ENCODE results near the gene DIAPH2.
A peak's percentile ranks its signal among the peaks of the same experiment; 100 is the strongest.

Gene DIAPH2

DNA sequence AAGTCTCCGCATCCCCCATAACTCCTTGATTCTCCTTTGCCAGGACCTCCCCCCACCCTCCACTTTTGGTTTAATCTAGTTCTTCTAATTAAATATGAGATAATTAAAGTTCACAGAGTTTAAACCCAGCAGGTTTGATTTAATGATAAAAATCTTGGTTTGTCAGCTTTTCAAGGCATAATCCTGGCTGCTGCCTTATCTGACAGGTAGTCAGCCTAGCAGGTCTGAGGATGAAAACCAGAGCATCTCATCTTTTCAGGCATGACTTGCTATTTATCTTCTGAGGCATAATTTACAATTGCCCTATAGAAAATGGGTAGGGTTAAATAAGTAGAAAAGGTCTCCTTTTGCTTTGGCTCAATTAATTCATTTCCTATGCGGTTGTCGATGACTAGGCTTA, 790.3 kb downstream of the DIAPH2 start:
- TF ChIP-seq, protein P1, sequence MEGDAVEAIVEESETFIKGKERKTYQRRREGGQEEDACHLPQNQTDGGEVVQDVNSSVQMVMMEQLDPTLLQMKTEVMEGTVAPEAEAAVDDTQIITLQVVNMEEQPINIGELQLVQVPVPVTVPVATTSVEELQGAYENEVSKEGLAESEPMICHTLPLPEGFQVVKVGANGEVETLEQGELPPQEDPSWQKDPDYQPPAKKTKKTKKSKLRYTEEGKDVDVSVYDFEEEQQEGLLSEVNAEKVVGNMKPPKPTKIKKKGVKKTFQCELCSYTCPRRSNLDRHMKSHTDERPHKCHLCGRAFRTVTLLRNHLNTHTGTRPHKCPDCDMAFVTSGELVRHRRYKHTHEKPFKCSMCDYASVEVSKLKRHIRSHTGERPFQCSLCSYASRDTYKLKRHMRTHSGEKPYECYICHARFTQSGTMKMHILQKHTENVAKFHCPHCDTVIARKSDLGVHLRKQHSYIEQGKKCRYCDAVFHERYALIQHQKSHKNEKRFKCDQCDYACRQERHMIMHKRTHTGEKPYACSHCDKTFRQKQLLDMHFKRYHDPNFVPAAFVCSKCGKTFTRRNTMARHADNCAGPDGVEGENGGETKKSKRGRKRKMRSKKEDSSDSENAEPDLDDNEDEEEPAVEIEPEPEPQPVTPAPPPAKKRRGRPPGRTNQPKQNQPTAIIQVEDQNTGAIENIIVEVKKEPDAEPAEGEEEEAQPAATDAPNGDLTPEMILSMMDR (conservative IDR thresholded peaks at IDR 0.05; ENCODE audit: control insufficient read depth, insufficient read depth, low read depth, low read length) = no peak
- no peak for DNase-seq (ENCODE audit: low read depth)
- no peak overlapping the region for H3K4me3 ChIP-seq (ENCODE audit: control insufficient read depth, low read depth, low read length)

DNA sequence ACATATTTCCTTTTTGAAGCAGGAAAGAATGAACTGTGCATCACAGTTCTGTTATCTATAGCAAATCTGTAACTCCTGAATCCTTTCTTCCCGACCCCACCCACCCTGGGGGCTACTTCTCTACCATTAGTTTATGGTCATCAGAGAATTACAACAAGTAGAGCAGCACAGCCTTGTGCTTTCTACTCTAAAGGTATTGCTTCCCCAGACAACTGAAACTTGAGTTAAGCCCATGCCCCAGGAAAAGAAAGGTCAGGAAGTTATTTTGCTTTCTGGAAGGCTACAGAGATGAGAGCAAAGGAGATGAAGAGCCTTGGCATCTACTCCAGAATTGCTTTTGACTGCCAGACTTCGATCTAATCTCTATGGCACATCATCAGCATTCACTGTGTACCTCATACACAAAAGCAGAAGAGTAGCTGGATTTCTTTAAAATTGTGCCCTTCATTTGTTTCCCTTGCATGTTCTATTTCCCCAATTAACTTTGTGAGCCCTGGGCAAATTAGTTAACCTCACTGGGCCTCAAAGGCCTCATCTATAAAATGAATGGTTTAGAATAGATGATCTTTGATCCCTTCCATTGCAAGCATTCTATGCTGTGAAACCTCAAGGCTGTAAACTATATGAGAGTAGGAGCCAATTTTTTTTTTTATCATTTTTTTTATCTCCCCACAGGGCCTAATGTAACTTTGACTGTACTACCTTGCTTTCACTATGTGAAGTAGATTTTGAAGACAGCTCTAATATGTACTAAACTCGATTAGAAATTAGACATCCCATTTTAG, 794.7 kb downstream of the DIAPH2 start:
- no peak for DNase-seq (ENCODE audit: low read depth)
- H3K4me3 ChIP-seq (ENCODE audit: control insufficient read depth, low read depth, low read length) = no peak overlapping the region
- TF ChIP-seq, protein P1 (conservative IDR thresholded peaks at IDR 0.05; ENCODE audit: control insufficient read depth, insufficient read depth, low read depth, low read length) = no peak

DNA sequence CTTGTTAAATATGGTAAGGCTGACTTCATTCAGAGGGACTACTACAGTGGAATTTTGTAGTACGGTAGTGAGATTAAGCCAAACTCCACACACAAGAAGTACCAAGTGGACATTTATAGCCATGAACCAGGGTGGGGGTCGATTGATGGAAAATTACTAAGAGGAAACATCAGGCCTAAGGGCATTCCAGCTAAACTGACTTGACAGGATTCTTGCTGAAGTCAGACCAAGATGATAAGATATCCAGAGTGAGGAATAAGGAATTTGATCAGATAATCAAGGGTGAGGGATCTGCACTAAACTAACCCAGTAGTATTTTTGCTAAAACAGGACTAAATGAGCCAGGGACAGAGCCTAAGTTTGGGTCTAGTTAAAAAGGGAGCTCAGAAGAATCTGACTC, 796.6 kb downstream of the DIAPH2 start:
- TF ChIP-seq, protein P1 (conservative IDR thresholded peaks at IDR 0.05; ENCODE audit: control insufficient read depth, insufficient read depth, low read depth, low read length) = no peak
- H3K4me3 ChIP-seq (ENCODE audit: control insufficient read depth, low read depth, low read length) = no peak overlapping the region
- no peak for DNase-seq (ENCODE audit: low read depth)

DNA sequence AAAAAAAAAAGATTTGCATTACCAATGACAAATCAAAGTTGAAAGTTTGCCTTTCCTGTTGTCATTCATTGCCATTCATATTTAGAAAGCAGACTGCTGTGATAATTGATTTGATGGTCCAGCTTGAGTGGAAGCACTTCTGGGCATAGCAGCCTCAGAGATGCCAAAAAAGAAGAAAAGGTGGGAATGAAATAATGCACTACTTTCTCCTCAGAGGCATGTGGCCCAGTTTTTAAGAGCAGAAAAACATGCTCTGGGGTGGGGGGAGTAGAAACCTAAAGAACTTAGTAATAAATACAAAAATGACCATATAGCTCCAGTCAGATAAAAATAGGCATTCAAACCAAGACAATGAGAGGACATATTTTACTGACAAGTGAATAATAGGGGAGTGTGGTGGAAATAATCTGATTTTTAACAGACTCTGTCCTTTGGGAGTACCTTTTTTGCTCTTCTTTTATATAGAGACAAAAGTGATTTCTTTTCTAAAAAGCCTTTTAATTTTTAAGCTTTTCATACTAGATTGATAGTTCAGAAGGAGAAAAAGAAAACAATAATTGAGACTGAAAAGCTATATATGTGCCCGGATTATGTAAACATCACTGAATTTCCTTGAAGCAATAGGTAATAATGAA, 798.1 kb downstream of the DIAPH2 start:
- TF ChIP-seq, protein P1 (conservative IDR thresholded peaks at IDR 0.05; ENCODE audit: control insufficient read depth, insufficient read depth, low read depth, low read length) = no peak
- H3K4me3 ChIP-seq (ENCODE audit: control insufficient read depth, low read depth, low read length) = no peak overlapping the region
- DNase-seq (ENCODE audit: low read depth) = no peak

DNA sequence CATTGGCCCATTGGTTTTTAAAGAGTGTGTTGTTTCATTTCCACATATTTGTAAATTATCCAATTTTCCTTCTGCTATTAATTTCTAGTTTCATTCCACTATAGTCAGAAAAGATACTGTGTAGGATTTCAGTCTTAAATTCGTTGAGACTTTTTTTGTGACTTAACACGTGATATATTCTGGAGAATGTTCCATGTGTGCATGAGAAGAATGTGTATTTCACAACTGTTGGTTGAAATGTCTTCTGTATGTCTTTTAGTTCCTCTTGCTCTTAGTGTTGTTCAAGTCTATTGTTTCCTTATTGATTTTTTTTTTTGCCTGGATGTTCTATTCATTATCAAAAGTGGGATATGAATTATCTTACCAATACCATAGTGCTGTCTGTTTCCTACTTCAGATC, 806.0 kb downstream of the DIAPH2 start:
- TF ChIP-seq, protein P1 (conservative IDR thresholded peaks at IDR 0.05; ENCODE audit: control insufficient read depth, insufficient read depth, low read depth, low read length) = no peak
- DNase-seq (ENCODE audit: low read depth) = peak; percentile 2
- no peak overlapping the region for H3K4me3 ChIP-seq (ENCODE audit: control insufficient read depth, low read depth, low read length)

DNA sequence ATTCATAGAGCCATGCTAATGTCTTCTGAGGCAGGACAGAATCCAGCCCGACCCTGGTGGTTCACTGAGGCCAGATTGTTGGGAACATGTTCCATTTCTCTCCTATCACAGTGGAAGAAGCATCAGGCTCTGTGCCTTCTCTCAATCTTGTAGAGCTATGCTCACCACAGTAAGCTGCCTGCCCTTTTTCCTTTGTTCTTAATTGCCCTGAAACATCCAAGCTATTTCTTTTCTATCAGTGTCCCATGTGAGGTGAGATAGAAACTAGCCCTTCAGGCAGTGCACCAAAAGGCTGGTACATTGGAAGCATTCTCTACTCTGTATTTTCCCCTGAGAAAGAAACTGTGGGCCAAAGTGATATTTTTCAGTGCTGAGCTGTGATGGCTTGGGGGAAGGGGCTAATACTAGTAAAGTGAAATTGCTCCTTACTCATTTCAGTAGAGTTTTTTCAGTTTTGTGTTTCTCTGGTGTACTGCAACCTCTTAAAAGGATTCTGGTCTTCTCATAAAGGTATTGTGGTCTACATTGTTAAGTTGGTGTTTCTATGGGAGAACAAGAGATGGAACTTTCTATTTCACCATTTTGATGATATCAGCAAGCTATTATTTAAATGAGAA, 810.2 kb downstream of the DIAPH2 start:
- DNase-seq (ENCODE audit: low read depth) = no peak
- H3K4me3 ChIP-seq (ENCODE audit: control insufficient read depth, low read depth, low read length) = no peak overlapping the region
- TF ChIP-seq, protein P1 (conservative IDR thresholded peaks at IDR 0.05; ENCODE audit: control insufficient read depth, insufficient read depth, low read depth, low read length) = no peak
